ENCODE measurements around the gene ADAM12.

DNA sequence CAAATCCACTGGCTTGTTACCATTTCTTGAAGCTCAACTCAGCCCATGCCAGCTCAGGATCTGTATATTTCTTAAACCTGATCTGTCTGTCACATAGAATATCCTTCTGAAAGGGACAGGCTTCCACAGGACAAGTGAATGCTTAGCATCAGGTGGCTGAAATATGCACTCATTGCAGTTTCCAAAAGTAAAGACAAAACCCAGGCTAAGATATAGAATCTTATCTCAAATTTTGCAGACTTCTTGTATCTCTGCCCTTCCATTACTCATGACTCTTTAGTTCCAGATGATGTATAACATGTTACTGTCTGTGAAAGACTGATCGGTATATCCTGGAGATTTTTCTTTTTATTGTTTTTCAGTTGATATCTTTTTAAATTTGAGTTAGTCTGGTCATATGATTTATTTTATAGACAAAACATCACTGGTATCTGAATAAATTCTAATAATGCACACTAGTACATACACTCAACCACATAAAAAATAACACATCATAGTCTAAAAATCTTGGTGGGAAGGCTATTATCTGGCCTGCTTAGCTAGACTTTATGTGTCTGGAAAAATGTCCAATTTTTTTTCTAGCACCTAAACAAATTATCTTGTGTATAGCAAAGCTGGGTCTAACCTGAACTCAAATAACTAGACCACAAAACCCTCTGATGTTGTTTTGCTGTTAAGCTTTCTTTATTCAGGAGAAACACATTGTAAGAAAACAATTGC is 182.6 kb downstream of the ADAM12 start:
- no peak for TF ChIP-seq POLR2A (IDR thresholded peaks at IDR 0.05; ENCODE audit: borderline replicate concordance, extremely low read depth, insufficient read depth, insufficient read length)
- TF ChIP-seq CTCF (IDR thresholded peaks at IDR 0.05 in 2 of 3, conservative IDR thresholded peaks at IDR 0.05 in 1 of 3; ENCODE audit: borderline replicate concordance in 1 of 3, insufficient read depth in 1 of 3, low read depth in 2 of 3, low read length in 2 of 3) = no peak
- TF ChIP-seq, protein P1, sequence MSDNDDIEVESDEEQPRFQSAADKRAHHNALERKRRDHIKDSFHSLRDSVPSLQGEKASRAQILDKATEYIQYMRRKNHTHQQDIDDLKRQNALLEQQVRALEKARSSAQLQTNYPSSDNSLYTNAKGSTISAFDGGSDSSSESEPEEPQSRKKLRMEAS (IDR thresholded peaks at IDR 0.05) = no peak
- TF ChIP-seq RAD21 (IDR thresholded peaks at IDR 0.05; ENCODE audit: low read depth) = no peak
- TF ChIP-seq YY1 (IDR thresholded peaks at IDR 0.05; ENCODE audit: extremely low read depth, insufficient replicate concordance, low read depth, low read length) = no peak
- no peak for TF ChIP-seq ZFX (IDR thresholded peaks at IDR 0.05)
- no peak for TF ChIP-seq REST (IDR thresholded peaks at IDR 0.05; ENCODE audit: low read depth)
- no peak for TF ChIP-seq ELF1 (IDR thresholded peaks at IDR 0.05; ENCODE audit: borderline replicate concordance, low read depth)
- TF ChIP-seq EZH2 (IDR thresholded peaks at IDR 0.05) = no peak
- TF ChIP-seq POLR2AphosphoS5 (IDR thresholded peaks at IDR 0.05; ENCODE audit: low read depth, low read length) = no peak
